HG02973 (cell line): ENCODE results near the gene PRELP.
"Not testable (repeated sequence)": the region's sequence is repeated elsewhere in the genome, so short reads cannot be mapped to it uniquely, and the experiment has no call there.

Source experiments
- ATAC-seq: cut with Tn5 transposase; IDR thresholded peaks from one replicate; pipeline ENCODE4 v1.9.1; 2021; ENCODE audit warnings: moderate library complexity; ENCODE audit not compliant: unreplicated experiment

Gene PRELP

DNA sequence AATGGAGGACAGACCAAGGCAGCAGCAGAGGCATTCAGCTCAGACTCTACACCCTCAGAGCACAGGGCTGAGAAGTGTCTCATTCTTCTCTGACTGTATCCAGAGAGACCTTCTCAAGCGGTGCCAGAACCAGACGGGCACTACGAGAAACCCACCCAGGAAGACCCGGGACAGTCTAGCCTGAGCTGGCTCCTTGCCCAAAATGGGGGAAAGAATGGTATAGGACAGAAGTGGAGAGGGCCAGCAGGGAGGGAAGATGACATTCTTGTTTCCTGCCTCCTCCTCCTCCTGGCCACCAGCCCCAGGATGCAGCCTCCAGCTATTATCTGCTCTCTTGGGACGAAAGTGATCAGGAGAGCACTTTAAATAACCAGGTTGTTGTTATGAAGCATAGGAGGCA lies 22.6 kb upstream of the PRELP start:
- no peak for ATAC-seq

DNA sequence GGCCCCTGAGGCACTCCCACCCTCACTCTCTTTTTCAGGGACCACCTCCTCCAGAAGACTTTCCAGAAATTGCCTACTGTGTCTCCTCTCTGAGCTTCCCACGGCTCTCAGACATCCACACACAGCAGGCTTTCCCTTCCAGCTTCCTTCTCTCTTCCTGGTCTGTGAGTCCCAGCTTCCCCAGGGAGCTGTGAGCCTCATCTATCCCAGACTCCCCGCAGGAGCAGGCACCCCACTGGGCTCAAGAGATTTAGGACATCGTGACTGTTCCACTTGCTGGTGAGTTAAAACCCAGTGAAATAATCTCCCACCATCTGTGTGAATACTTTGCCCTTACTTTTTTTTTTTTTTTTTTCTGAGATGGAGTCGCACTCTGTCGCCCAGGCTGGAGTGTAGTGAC lies 22.0 kb upstream of the PRELP start:
- ATAC-seq, result no peak

DNA sequence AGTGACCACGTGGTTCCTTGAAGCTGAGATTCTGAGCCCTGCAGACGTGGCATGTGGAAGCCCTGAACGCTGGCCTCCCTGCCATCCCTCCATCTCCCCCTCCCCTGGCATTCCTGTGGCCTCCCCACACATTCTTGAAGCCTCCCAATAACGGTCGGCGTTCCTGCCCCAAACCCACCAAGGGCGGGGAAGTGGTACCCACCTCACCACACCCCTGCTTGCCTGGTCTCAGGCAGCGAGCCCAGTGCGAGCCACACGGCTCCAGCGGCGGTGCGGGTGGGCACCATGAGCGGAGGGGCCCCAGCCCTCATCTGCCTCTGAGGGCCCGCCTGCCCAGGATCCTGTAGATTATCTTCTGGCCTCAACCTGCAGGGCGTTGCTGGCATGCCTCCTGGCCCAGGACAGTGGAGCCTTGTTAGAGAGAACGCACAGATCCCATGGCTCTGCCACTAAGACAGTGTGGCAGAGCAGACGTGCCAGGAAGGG lies 20.6 kb upstream of the PRELP start:
- no peak for ATAC-seq

DNA sequence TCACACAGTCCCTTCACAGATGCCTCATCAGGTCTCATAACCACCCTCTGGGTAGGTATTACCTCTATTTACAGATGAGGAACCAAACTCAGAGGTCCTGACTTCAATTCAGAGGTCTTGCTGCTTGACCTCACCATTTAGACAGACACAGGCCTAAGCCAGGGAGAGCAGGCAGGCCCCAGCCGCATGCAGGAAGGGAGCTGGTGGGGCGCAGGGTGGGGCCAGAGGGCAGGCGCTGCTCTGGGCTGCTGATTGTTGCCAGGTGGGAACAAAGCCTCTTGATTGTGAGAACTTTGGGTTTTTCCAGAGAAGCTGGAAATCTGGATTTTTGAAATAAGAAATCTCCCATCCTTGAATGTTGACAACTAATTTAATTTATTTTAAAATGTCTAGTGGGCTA lies 19.9 kb upstream of the PRELP start:
- no peak for ATAC-seq

DNA sequence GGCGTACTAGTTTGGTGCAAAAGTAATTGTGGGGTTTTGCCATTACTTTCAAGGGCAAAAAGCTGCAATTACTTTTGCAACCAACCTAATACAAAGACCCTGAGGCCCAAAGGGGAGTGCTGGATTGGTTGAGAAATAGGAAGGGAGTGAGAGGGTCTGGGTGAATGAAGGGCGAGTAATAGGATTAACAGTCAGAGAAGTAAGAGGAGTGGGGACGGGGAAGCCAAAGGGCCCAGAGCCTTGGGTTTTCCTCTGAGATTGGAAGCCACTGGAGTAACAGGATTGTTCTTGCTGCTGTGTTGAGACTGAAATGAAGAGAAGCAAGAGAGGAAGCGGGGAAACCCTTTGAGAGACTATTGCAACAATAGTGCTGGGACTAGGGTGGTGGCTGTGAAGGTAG lies 19.0 kb upstream of the PRELP start:
- no peak for ATAC-seq

DNA sequence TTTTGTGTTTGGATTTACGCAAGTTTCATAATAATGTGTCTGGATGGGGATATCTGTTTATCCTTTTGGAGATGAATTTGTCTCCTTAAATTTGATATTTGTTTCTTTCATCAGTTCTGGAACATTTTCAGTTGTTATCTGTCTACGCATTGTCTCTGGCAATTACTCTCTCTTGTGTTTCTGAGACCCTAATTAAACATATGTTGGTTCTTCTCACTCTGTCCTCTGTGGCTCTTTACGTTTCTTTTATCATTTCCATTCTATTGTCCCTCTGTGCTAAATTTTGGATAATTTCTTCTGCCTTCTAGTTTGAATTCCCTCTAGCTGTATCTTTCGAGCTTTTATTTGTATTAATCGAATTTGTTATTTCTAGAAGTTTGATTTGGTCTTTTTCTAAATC lies 17.5 kb upstream of the PRELP start:
- no peak for ATAC-seq

DNA sequence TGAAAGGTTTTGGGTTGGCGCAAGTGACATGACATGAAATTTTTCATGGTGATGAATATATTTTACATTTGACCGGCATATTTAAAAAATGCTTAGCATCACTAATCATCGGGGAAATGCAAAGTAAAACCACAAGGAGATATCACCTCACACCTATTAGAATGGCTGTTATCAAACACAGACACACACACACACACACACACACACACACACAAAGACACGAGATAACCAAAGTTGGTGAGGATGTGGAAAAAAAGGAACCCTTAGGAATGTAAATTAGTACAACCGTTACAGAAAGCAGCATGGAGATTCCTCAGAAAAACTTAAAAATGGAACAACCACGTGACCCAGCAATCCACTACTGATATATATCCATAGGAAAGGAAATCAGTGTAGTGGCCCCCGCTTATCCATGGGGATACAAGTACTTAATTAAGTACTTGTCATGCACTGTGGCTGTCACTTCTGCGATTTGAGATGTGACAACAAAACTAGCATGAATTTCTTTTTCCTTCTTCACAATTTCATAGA lies 15.9 kb upstream of the PRELP start:
- no peak for ATAC-seq

DNA sequence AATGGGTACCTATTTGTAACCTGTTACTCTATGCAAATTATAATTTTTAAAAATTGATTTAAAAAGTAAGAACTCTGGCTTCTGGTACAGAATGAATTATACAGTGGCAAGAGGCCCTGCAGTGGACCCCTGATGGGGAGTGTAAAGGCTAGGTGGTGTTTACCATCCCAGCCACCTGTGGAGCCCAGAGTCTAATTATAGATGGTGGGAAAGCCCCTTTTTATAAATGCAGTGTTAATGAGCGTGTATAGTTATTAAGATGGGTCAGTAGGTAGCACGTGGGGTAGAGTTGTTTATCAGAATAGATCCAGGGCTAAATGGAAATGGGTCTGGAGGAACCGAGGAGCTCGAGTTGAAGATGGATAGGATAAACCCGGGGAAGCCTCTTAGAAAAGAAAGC lies 13.9 kb upstream of the PRELP start:
- ATAC-seq, result no peak

DNA sequence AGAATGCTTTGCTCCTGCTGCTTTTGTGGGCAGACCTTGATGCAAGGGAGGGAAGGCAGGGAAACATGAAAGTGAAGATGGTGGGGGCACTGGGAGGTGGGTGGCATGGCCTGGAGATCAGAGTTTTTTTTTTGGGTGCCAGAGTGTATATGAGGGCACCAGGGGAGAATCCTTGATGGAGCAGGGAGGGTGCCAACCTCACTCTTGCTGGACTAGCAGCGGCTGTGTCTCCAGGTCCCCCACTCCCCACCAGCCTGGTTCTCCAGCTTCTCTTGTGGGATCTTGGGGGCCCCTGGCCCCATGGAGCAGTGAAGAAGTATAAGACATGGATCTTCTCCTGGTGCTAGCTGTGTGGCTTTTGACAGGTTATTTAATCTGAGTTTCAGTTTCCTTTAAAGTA lies 13.5 kb upstream of the PRELP start:
- no peak for ATAC-seq

DNA sequence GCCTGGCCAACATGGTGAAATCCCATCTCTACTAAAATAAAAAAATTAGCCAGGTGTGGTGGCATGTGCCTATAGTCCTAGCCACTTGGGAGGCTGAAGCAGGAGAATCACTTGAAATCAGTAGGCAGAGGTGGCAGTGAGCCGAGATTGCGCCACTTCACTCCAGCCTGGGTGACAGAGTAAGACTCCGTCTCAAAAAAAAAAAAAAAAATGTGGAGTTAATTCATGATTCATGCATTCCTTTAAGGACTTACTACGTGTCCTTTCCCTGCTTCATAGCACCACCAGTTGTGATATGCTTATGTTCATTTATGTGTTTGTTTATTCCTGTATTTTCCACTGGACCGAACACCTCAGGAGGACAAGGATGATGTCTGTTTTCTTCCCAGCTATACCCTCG lies 12.7 kb upstream of the PRELP start:
- ATAC-seq, result no peak

DNA sequence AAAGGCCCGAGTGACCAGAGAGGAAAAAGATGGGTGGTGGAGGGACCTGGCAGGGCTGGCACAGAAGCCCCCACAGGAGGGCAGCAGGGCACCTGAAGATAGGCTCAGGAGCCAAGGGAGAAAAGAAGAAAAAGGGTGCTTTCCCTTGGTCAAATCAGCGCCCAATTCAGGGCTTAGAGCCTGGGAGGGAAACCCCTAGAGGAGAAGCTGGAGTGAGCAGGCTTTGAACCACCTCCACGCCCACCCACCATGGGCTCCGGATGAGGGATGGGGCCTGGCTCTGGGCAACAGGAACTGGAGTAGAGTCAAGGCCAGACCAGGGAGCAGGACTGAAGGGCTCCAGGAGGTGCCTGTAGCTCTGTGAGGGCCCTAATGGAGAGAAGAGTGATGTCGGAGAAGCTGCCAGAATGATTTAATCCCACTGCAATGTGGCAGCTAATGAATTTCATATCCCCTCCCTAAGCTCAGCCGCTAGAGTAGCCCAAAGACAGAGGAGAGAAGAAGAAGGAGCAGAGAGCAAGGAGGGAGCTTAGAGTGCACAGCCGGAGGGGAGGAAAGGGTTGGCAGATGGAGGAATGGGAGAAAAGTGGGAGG lies 12.0 kb upstream of the PRELP start:
- ATAC-seq, result no peak

DNA sequence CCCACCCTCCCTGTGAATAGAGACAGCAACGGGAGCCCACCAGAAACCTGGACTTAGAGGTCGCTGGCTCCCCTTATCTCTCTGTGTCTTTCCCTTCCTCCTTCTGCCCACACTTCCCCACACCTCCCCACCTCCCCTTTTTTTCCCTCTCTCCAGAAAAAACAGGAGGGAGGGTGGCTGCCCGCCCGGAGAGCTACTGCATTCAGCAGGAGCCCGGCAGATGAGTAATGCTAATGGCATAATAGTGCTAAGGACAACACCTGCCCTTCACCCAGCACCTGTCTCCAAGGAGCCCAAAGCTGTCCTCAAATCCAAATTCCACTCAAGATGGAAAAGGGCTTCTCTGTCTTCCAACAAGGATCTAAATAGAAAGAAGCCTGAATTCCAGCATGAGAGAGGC lies 11.4 kb upstream of the PRELP start:
- no peak for ATAC-seq

DNA sequence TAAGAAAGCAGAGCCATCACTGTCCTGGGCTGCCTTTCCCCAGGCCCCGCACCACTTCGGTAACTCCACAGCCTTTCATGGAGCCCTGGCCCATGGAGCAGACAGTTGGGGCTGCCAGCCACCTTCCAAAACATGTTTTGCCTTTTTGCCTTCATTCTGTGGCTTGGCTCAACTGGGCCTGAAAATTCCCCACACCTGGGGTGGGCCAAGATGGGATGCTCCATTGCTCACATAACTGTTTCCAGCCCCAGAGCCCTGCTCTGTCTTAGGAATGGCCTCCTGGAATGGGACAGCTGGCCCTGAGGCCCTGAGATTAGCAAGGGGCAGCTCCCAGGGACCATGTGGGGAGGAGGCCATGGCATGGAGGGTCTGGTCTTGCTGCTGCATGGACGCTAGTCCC lies 10.9 kb upstream of the PRELP start:
- no peak for ATAC-seq

DNA sequence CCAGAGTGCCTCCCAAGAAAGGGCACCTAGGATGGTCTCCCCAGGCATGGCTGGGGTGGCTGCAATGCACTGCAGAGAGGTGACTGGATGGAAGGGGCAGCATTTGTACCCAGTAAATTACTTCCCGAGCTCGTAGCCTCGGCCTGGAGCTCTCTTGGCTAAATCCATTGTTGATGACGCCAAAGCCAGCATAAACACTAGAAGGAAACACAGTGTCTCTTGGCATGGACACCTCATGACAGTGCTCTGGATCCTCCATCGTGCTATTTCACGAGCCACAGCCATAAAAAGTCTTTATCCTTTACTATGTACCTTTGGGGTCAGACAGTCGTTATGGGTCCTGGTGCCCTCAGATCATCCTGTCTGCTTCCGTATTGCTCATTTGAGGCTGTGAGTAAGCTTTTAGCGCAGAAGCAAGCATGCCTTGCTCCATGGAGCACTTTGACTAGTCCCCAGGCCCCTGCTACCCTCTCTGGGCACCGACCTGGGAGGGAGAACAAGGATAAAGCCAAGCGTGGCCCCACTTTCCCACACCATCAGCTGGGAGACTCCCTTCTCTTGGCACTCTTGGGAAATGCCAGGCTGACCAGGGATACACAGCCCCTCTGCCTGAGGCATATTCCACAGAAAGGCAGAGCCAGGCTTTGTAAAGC lies 10.3 kb upstream of the PRELP start:
- ATAC-seq, result no peak

DNA sequence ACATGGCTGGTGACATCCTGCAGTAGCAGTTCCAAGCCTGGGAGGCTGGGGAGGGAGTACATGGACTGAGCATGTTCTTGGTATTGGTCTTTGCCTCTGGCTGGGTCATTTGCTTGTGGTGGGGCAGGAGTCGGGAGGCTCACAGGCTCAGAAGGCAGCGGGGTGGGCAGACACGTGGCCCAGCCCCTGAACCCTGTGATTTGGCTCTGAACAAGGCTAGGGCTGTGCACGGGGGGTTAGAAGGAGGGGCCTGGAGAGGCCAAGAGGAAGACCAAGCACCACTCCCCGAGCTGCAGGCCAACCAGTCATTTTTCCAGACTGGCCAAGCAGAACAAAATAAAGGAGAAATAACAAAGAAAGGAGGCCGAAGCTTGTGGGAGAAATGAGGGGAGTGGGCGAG lies 9.7 kb upstream of the PRELP start:
- no peak for ATAC-seq

DNA sequence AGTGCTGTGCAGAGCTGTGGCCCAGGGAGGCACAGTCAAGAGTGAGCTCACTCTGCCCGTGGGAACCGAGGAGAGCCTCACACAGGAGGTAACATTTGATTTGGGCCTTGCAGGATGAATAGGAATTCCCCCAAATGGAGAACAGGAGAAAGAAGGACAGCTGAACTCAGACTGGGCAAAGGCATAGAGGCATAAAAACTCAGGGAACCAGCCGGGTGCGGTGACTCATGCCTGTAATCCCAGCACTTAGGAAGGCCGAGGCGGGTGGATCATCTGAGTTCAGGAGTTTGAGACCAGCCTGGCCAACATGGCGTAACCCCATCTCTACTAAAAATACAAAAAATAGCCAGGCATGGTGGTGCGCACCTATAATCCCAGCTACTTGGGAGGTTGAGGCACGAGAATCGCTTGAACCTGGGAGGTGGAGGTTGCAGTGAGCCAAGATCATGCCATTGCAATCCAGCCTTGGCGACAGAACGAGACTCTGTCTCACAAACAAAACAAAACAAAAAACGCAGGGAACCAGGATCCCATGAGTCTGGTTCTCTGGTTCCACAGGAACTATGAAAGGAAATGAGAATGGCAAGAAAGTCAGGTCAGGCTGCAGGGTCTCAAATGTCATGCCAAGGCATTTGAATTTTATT lies 8.6 kb upstream of the PRELP start:
- ATAC-seq, result not testable (repeated sequence)

DNA sequence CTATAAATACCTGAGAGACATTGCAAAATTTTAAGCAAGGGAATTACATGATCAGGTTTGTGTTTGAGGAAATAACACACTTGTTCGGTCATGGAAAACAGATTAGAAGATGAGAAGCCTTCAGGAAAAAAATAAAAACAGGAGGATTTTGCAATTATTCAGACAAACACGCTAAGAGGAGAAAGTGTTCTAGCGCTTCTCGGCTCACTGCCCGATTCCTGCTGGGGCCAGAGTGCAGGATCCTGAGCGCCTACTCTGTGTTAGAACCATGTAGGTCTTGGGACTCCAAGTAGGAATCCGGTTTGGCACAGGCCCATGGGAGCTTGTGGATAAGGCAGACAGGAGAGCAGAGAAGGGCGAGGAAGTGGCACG lies 8.1 kb upstream of the PRELP start:
- ATAC-seq, result no peak

DNA sequence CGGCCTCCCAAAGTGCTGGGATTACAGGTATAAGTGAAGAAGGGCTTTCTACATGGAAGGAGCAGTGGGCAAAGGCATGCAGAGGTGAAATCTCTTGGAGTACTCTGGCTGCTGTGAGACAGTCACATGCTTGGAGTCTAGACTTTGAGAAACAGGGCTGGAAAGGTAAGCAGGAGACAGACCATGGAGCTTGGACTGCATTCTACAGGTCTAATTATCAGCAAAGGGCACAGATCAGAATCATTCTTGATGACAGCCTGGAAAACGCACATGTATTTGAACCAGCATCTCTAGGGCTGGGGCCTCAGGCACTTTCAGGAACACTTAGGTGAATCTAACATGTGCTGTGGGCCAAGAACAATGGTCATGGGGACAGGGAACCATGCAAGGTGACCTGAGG lies 7.3 kb upstream of the PRELP start:
- ATAC-seq, result no peak

DNA sequence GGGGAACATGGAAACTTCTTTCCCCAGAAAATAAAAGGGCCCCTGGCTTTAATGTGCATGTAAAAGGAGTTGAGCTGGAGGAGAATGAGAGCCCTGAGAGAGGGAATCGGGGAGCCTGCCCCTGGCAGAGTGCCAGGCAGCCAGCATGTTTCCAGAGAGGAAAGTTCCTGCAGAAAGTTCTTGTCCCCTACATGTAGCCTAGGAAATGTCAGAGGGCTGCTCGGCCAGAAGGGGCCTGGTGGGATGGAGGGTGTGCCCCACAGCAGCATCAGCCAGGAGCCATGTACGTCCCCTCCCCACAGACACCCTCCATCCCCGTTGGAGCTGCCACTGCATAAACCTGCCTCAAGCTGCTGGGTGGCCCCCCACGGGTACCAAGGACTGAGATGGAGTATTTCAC lies 5.4 kb upstream of the PRELP start:
- no peak for ATAC-seq

DNA sequence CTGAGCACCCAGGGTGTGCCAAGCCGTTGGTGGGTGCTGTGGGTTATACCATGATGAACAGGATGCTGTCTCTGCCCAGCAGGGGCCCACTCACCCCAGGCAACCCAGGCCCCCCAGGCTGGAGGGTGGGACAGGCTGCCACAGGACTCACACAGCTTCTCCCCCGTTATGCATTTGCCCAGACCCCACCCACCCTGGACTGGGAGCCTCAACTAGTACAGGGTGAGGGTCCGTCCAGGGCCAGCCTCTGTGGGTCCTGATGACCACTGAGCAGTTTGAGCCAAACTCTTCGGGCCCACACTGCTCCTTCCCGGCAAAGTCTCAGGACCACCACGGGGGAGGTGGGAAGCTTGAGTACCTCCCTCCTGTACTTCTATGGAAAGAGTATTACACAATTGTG lies 3.8 kb upstream of the PRELP start:
- ATAC-seq, result no peak

DNA sequence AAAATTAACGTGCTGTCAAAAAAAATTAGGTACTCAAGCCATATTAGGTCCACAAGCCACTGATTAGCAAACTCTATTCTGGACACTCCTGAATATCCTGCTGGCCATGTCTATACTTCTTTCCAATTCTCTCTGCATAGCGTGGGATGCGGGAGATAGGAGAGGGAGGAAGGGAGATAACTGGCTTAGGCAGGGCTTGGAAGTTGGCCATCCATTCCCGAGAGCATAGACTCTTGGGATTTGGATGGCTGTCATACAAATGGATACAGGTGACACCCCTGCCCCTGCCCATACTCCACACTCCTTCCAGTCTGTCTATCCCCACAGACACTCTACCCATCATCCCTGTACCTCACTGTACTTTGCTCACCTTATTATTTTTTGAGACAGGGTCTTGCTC lies 2.3 kb upstream of the PRELP start:
- ATAC-seq, result no peak

DNA sequence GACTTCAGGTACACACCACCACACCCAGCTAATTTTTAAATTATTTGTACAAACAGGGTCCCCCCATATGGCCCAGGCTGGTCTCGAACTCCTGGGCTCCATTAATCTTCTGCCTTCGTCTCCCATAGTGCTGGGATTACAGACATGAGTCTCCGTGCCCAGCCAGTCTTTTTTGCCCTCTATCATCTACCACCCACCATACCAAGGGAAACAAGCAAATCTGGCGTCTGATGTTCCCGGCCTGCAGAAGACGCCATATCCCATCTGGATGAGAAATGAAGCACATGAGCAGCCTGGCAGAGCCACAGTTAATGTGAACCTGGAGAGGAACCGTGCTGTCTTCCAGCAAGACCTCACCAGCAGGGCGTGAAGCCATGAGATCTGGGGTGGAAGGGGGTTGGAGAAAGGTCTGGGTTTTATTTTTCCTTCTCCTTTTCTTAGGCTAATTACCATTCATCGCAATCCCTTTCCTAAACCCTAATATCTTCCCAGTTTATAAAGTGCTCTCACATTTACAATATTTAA lies 1.8 kb upstream of the PRELP start:
- ATAC-seq, result no peak
